NCI-H2081 (cell line): ENCODE results near the gene EPB41L4A.
"Not testable (repeated sequence)": the region's sequence is repeated elsewhere in the genome, so short reads cannot be mapped to it uniquely, and the experiment has no call there.

ENCODE experiments used
- DNase-seq, 2 experiments: peaks; one replicate each; lab custom pipeline; 2025; lab: John Stamatoyannopoulos, UW

The EPB41L4A gene

DNA sequence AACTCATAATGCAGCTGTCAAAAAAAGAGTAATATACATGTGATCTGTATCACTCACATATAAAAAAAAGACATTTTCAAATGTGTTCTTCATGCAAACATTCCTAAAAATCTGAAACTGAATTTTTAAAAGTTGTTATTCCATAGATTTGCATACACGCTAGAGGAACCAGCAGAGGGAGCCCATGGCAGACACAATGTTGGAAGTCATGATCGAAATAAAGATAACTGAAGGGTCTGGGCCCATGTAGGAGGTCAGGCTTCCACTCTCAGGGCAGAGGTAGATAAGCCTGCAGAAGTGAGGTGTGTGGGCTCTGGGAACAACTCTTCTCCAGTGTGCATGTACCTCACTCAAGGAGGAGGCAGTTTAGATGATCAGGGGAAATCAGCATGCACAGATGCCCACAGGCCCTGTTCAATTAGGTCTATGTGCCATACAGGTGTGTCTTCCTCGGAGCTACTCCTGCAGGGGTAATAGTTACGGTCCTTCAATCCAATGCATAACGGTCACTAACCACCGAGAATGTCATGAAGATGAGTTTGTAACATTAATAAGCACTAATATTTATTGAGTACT, 208.6 kb downstream of the EPB41L4A start:
- peak in 1 of 2 experiments; percentile 5 for DNase-seq

GRCh38 chr5:112208699-112209615, 210.1 kb downstream of the EPB41L4A start:
- DNase-seq = no peak

GRCh38 chr5:112208195-112208594, 210.9 kb downstream of the EPB41L4A start:
- not testable (repeated sequence) for DNase-seq

- no peak for DNase-seq
These were observed 213.2 kb downstream of the EPB41L4A start for GRCh38 chr5:112205846-112206245.

- no peak for DNase-seq
These were observed 215.8 kb downstream of the EPB41L4A start for GRCh38 chr5:112203229-112203628.

- DNase-seq = no peak
These were observed 216.4 kb downstream of the EPB41L4A start for GRCh38 chr5:112202694-112203093.

- no peak for DNase-seq
These were observed 217.9 kb downstream of the EPB41L4A start for GRCh38 chr5:112201141-112201540.

DNA sequence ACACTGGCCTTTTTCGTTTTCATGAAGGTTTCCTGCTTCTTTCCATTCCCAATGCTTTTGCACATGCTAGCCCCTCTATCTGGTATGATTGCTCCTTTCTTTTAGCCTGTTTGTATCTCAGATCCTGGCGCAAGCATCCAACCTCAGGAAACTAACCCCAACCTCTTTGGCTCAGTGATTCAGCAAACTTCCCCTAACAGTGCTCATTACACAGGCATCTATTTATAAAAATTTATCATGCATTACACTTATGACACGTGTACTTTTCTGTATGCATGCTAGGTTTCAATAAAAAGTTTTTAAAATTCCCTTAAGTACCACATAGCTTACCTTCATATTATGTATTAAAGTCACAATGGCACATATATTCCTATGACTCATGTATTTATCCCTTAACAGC, 218.9 kb downstream of the EPB41L4A start:
- no peak for DNase-seq

DNA sequence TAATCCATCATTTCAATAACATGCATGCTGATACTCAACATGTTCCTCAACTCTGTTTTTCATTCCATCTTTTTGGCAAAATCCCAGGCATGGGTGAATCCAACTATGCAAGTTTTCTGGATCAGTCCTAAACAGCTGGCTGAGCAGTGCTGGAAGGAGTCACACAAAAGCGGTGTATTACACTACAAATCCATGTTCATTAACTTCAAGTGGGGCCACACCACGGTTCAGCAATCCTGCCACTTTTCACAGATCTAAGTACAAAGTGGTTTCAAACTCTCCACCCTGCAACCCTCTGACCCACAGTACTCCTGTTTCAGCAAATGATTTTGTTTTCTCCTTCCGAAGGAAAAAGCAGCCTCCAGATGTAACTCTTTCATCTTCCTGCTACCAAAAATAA, 222.5 kb downstream of the EPB41L4A start:
- DNase-seq = no peak

- DNase-seq = no peak
These were observed 223.2 kb downstream of the EPB41L4A start for GRCh38 chr5:112195924-112196323.

DNA sequence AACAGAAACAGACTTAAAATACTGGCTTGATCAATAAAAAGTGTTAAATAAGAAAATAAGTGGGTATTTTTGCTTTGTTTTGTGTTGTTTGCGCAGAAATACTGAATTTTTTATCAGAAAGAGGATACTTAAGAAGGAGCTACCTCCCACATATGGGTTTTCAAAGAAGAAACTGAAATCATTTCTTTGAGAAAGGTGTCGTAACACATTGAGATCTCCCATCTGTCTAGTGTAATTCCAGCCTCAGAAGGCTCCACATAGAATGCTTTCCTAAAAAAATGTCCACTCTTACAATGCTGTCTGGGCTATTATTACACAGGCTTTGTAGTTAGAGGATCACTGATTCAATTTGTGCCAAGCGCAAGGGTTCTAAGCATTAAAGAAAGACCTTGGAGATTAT, 226.2 kb downstream of the EPB41L4A start:
- DNase-seq = no peak

- no peak for DNase-seq
These were observed 227.0 kb downstream of the EPB41L4A start for GRCh38 chr5:112192072-112192471.

- DNase-seq = no peak
These were observed 229.7 kb downstream of the EPB41L4A start for GRCh38 chr5:112189391-112189790.

DNA sequence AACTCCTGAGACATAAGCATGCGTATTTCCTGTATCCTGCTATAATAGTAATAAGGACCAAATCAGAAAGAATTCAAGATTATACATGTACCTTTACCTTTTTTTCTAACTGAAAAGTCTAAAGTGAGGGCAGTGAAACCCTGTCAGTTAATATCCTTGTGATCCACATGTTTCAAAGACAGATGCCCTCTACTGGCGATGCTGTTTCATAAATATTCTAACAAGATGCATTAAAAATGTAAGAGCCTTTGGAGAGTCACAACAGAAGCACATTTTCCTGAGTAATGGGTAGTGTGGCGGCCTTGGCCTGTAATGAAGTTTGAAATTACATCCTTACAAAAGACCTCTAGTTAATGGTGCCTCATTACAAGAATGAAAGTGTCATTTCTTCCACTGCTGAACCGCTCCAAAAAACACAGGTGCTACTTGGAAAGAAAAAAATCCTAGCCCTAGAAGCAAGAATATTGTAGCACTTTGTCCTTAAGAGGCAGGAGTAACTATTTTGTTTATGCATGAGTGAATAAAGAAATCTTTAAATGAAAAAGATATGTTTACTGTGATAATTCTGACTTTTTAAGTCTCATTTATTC, 232.6 kb downstream of the EPB41L4A start:
- peak; percentile 23 to 44 for DNase-seq

DNA sequence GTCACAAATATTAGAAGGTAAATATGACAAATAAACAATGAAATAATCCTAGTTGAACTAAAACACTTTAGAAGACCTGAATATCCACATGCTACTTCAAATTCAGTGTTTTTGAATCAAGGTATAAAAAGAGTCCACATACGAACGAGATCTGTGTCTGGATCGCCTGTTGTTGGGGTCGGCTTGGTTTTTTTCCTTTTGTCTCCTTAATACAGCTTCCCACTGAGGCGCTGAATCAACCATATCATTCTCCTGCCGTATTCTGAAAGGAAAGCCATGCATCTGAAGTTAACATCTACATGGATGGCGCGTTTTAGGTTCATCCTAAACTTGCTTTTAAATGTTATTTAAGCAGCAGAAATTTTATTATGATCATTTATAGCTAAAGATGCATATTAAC, 235.2 kb downstream of the EPB41L4A start:
- DNase-seq = no peak

DNA sequence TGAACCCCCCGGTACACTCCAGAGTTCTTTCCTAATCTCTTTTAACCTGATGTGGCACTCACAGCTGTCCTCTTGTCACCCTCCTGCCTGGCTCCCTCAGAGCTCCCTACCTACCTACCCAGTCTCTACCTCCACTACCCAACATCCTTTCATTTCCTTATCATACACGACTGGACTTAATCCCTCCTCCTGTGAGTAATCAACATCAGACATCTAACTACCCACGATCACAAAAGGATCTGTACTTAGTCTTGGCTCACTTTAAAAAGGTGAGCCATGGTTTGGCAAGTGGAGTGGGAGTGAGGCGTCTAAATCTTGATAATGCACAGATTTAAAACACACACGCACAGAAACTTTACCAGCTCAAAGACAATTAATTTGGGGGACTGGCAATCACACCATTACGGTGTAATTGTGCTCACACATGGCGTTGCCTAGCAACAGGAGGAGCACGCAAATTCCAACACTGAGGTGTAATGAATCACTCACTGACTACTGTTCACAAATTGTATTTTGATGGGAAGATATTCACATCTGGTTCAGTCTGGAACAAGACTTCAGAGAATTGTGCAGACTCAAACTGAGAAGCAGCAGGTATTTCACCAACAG, 235.9 kb downstream of the EPB41L4A start:
- DNase-seq = no peak

DNA sequence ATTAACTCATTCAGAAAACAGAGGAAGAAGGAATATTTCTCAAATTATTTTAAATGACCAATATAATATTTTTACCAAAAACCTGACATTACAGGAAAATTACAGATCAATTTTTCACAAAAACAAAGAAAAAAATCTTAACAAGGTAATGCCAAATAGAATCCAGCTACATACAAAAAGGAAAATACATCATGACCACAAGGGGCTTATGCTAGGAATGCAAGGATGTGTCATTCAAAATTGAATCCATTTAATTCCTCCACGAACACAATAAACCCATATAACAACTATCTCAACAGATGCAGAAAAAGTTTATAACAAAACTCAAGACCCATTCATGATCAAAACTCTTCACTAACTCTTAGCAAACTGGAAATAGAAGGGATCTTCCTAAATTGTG, 239.8 kb downstream of the EPB41L4A start:
- DNase-seq = no peak

DNA sequence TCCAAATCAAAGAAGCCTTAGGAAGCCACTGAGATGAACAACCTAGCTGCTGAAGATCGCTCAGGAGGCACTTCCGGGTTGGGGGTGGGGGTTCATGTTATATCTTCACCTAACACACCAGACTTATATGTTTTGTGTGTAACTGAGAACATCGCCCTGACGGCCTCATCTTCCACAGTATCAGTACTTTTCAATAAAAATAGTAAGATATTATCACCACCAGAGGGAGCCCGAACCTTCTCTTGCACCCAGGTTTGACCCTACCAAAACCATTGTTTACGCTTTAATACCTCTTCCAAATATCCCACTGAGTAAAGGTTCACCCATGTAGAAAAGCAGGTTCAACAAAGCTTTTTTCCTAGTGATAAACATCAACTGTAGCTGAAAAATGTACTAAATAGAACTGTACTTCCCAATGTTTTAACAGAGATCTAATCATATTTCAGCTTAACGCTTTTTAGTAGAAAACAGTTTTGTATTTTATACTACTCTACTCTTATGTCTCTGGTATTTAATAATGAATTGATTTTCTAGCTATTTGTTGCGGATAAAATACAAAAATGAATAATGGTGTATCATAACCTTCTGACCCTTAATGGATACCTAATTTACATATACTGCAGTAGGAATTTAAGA, 244.0 kb downstream of the EPB41L4A start:
- peak; percentile 49 to 63 for DNase-seq

DNA sequence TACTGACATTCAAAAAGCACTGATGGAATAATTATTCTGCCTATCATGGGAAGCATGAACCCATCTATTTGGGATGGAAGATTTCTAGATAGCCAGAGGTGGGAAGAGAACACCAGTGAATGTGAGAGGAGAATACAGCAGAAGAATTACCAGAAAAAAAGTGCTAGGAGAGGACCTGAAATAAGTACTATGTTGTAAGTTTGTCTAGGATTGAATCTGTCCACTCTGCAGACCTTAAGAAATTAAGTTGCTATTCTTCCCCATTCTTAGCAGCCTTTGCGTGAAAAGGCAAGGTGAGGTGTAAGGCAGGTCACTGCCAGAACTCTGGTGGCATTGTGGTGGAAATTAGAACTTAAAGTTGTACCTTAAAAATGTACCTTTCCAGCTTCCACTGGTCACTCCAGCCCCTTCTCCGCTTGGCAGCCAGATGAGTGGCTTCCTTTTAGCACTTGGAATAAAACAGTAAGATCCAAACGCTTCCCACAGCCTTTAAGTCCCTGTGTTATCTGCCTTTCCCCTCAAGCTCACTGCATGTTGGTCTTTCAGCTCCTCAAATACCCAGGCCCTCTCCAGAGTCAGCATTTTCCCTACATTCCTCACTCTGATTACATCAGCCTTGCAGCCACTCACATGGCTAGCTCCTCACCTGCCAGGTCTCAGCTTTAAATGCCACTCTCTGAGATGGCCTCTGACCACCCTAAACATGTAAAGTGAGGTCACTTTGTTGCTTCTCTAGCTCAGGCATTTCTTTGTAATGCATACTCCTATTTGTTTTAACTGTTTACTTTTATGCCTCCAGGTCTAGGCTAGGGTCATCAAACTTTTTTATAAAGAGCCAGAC, 253.0 kb downstream of the EPB41L4A start:
- no peak for DNase-seq

- DNase-seq = no peak
These were observed 253.7 kb downstream of the EPB41L4A start for GRCh38 chr5:112165399-112165798.

GRCh38 chr5:112163435-112163834, 255.6 kb downstream of the EPB41L4A start:
- DNase-seq = no peak
